GM23338 (cell line): ENCODE data around the gene STRBP. TPM values are rescaled to one million over a fixed set of nuclear protein-coding genes. Genes with fewer than 3 reads are reported as not detected.

Source experiments
- ATAC-seq: fragments of 200-7000 bp; cut with Tn5 transposase; 3 replicates; pipeline ENCODE4 v1.9.1; 2020
- DNase-seq: peaks from one replicate; pipeline ENCODE4 v3.0.0-alpha.2; 2015; ENCODE audit warnings: low spot score
- H2AFZ ChIP-seq: fragments of 200-600 bp; sonication (generic); 2 replicates; pipeline ENCODE4 v1.8.0; 2016; ENCODE audit warnings: antibody characterized with exemption, mild to moderate bottlenecking, moderate library complexity
- H3F3A ChIP-seq: fragments of 200-600 bp; sonication (generic); replicated peaks from 2 replicates; pipeline ENCODE4 v1.8.0; 2017; ENCODE audit warnings: antibody characterized with exemption, mixed run types, low read depth
- H3K27ac ChIP-seq: fragments of 200-600 bp; sonication (generic); 2 replicates; pipeline ENCODE4 v1.6.1; 2016; ENCODE audit warnings: low read depth
- H3K27me3 ChIP-seq: fragments of 200-600 bp; sonication (generic); 2 replicates; pipeline ENCODE4 v1.8.0; 2016; ENCODE audit warnings: mild to moderate bottlenecking, mixed run types, moderate library complexity; ENCODE audit not compliant: insufficient read depth
- H3K36me3 ChIP-seq: fragments of 200-600 bp; sonication (generic); 2 replicates; pipeline ENCODE4 v1.8.0; 2016; ENCODE audit warnings: mild to moderate bottlenecking; ENCODE audit not compliant: insufficient read depth
- H3K4me1 ChIP-seq: fragments of 200-600 bp; sonication (generic); 2 replicates; pipeline ENCODE4 v1.8.0; 2016; ENCODE audit warnings: mild to moderate bottlenecking, moderate library complexity; ENCODE audit not compliant: insufficient read depth
- H3K4me2 ChIP-seq: fragments of 200-600 bp; sonication (generic); 2 replicates; pipeline ENCODE4 v1.7.1; 2017; ENCODE audit warnings: mixed run types
- H3K4me3 ChIP-seq: fragments of 200-600 bp; sonication (generic); 2 replicates; pipeline ENCODE4 v1.6.1; 2016; ENCODE audit warnings: mixed run types
- H3K79me2 ChIP-seq: fragments of 200-600 bp; sonication (generic); replicated peaks from 2 replicates; pipeline ENCODE4 v1.8.0; 2017; ENCODE audit warnings: mild to moderate bottlenecking; ENCODE audit not compliant: insufficient read depth
- H3K9me2 ChIP-seq: fragments of 200-600 bp; sonication (generic); 2 replicates; pipeline ENCODE4 v1.8.0; 2017; ENCODE audit not compliant: insufficient read depth
- H4K20me1 ChIP-seq: fragments of 200-600 bp; sonication (generic); replicated peaks from 2 replicates; pipeline ENCODE4 v1.8.0; 2017; ENCODE audit warnings: mild to moderate bottlenecking; ENCODE audit not compliant: insufficient read depth
- H3K27ac Mint-ChIP-seq: 2 replicates; pipeline ENCODE4 v1.8.0; 2020; ENCODE audit warnings: inconsistent platforms, mild to moderate bottlenecking, moderate library complexity, mixed read lengths
- H3K27me3 Mint-ChIP-seq: 3 replicates; pipeline ENCODE4 v1.8.0; 2022; ENCODE audit warnings: low read depth, mild to moderate bottlenecking, moderate library complexity, mixed read lengths, inconsistent platforms; ENCODE audit not compliant: insufficient read depth, poor library complexity
- H3K36me3 Mint-ChIP-seq: 3 replicates; pipeline ENCODE4 v1.8.0; 2021; ENCODE audit warnings: low read depth, mild to moderate bottlenecking, inconsistent platforms, moderate library complexity, mixed read lengths
- H3K4me1 Mint-ChIP-seq: 3 replicates; pipeline ENCODE4 v1.8.0; 2020; ENCODE audit warnings: mild to moderate bottlenecking, inconsistent platforms, mixed read lengths
- H3K4me3 Mint-ChIP-seq: 3 replicates; pipeline ENCODE4 v1.8.0; 2021; ENCODE audit warnings: moderate library complexity, mild to moderate bottlenecking, inconsistent platforms, mixed read lengths
- H3K9me3 Mint-ChIP-seq: 3 replicates; pipeline ENCODE4 v1.8.0; 2020; ENCODE audit warnings: moderate library complexity, mild to moderate bottlenecking, inconsistent platforms, mixed read lengths
- CREB1 ChIP-seq: fragments of 250-450 bp; sonication (Bioruptor Pico); IDR thresholded peaks from 2 replicates; pipeline ENCODE4 v1.5.0; 2020; ENCODE audit warnings: low read depth, mild to moderate bottlenecking, moderate library complexity
- CTCF ChIP-seq, 2 experiments: fragments of 200-600 bp in 1 of 2; sonication (generic) in 1 of 2; conservative IDR thresholded peaks; 2 replicates each; pipeline versions ENCODE4 v1.5.1 to v1.6.1; 2016 to 2017; ENCODE audit warnings: antibody characterized with exemption in 2 of 2, low read depth in 2 of 2, mild to moderate bottlenecking in 2 of 2, moderate library complexity in 1 of 2
- ETS1 ChIP-seq: IDR thresholded peaks from 2 replicates; pipeline ENCODE4 v1.6.1; 2016; ENCODE audit warnings: antibody characterized with exemption
- EZH2 ChIP-seq: fragments of 200-600 bp; sonication (generic); IDR thresholded peaks from one replicate; pipeline ENCODE4 v1.8.0; 2017; ENCODE audit warnings: antibody characterized with exemption, mild to moderate bottlenecking, low read depth; ENCODE audit not compliant: unreplicated experiment
- EZH2phosphoT487 ChIP-seq: fragments of 200-600 bp; sonication (generic); IDR thresholded peaks from one replicate; pipeline ENCODE4 v1.8.1; 2018; ENCODE audit warnings: antibody characterized with exemption; ENCODE audit not compliant: unreplicated experiment
- JUNB ChIP-seq: IDR thresholded peaks from one replicate; pipeline ENCODE4 v1.6.1; 2016; ENCODE audit warnings: antibody characterized with exemption; ENCODE audit not compliant: unreplicated experiment
- NANOG ChIP-seq: IDR thresholded peaks from 2 replicates; pipeline ENCODE4 v1.6.1; 2016; ENCODE audit warnings: antibody characterized with exemption, borderline replicate concordance
- POLR2AphosphoS5 ChIP-seq: IDR thresholded peaks from 2 replicates; pipeline ENCODE4 v1.6.1; 2016; ENCODE audit warnings: antibody characterized with exemption, low read depth
- REST ChIP-seq: IDR thresholded peaks from one replicate; pipeline ENCODE4 v1.6.1; 2018; ENCODE audit warnings: antibody characterized with exemption; ENCODE audit not compliant: unreplicated experiment
- STAT1 ChIP-seq: IDR thresholded peaks from one replicate; pipeline ENCODE4 v1.6.1; 2016; ENCODE audit warnings: antibody characterized with exemption; ENCODE audit not compliant: unreplicated experiment
- ZNF114 ChIP-seq: fragments of 250-450 bp; sonication (Bioruptor Pico); IDR thresholded peaks from 2 replicates; pipeline ENCODE4 v1.5.0; 2020; ENCODE audit warnings: mild to moderate bottlenecking, moderate library complexity
- ZNF331 ChIP-seq: fragments of 250-450 bp; sonication (Bioruptor Pico); IDR thresholded peaks from 2 replicates; pipeline ENCODE4 v1.5.0; 2020; ENCODE audit warnings: low read depth, mild to moderate bottlenecking, moderate library complexity
- ZNF462 ChIP-seq: fragments of 250-450 bp; sonication (Bioruptor Pico); IDR thresholded peaks from 2 replicates; pipeline ENCODE4 v1.5.0; 2020; ENCODE audit warnings: mild to moderate bottlenecking, moderate library complexity
- polyA plus RNA-seq: library from polyadenylated mRNA; unstranded; fragments of >200 nt; fragmentation: Nextera tagmentation; extraction: Ambion mirVana; gene quantifications from 2 replicates; pipeline ENCODE4 v1.2.1, GENCODE V29; 2016
- total RNA-seq: library from RNA; depleted of rRNA; stranded (reverse); fragments of >200 nt; shearing (Covaris generic); gene quantifications from 2 replicates; pipeline ENCODE4 v1.2.3, GENCODE V29; 2014

Gene STRBP
- total and polyA plus RNA-seq, 2 experiments from 2014 or later, result 80.5 to 116 TPM

GRCh38 chr9:123112015-123112975 is 156.1 kb downstream of the STRBP start:
- no peak overlapping the region for H3K4me2 ChIP-seq
- Mint-ChIP-seq H3K27ac (peak overlapping the region; percentile 78), H3K4me3 (no peak overlapping the region), H3K4me1 (peaks cover 28% of the 10 kb centered on the region), H3K27me3 (peaks cover 19% of the 10 kb centered on the region), H3K36me3 (peaks cover 38% of the 10 kb centered on the region), H3K9me3 (no peaks in the 10 kb centered on the region; the same call in 1 of the 3 replicates)
- ATAC-seq (peak; percentile 71), DNase-seq (peak; percentile 60)
- peak overlapping the region; percentile 69 for H3K27ac ChIP-seq
- H3K36me3 ChIP-seq, result 0 out of 2 replicates have a peak, but pooled peaks cover 5% of the 10 kb centered on the region
- H4K20me1 ChIP-seq, result peaks cover 6% of the 10 kb centered on the region
- no peaks in the 10 kb centered on the region for H3K79me2 ChIP-seq
- no peaks in the 10 kb centered on the region for H3K9me2 ChIP-seq
- TF ChIP-seq ETS1, result no peak
- TF ChIP-seq EZH2, result no peak
- TF ChIP-seq CREB1, result no peak
- TF ChIP-seq ZNF462 (CRISPR knock-in tag), result no peak
- no peak for TF ChIP-seq ZNF331 (CRISPR knock-in tag)
- TF ChIP-seq JUNB, result no peak
- no peak for TF ChIP-seq POLR2AphosphoS5
- TF ChIP-seq CTCF (conservative IDR thresholded peaks at IDR 0.05; ENCODE audit: low read depth in 2 of 2), result no peak
- no peak for TF ChIP-seq EZH2phosphoT487
- no peak for TF ChIP-seq REST
- TF ChIP-seq ZNF114 (CRISPR knock-in tag), result no peak
- TF ChIP-seq STAT1, result no peak
- no peak for TF ChIP-seq NANOG
- peaks cover 11% of the 10 kb centered on the region for H3K4me1 ChIP-seq
- H3F3A ChIP-seq, result peaks cover 9% of the 10 kb centered on the region; the same call in 1 of the 2 replicates
- no peak overlapping the region for H3K4me3 ChIP-seq
- H3K27me3 ChIP-seq, result no peaks in the 10 kb centered on the region
- H2AFZ ChIP-seq, result no peak overlapping the region
